Retinal pigment epithelial cell (primary cell): Measurements from ENCODE around the gene TBC1D9.
A peak's percentile ranks its signal among the peaks of the same experiment; 100 is the strongest.

Experiments
- DNase-seq: peaks from one replicate; pipeline ENCODE4 v3.0.0-alpha.2; 2010; ENCODE audit warnings: low read depth
- H3K4me3 ChIP-seq: 2 replicates; pipeline ENCODE4 v1.5.1; 2011; ENCODE audit warnings: mild to moderate bottlenecking, low read length, control low read depth, moderate library complexity
- CTCF ChIP-seq: conservative IDR thresholded peaks from 2 replicates; pipeline ENCODE4 v1.5.1; 2011; ENCODE audit warnings: low read depth, low read length, control low read depth, inconsistent platforms

TBC1D9 gene

GRCh38 chr4:140724760-140725159, 31.4 kb downstream of the TBC1D9 start:
- no peak for DNase-seq
- no peak for TF ChIP-seq CTCF
- no peak overlapping the region for H3K4me3 ChIP-seq

GRCh38 chr4:140720387-140721304, 35.5 kb downstream of the TBC1D9 start:
- DNase-seq: no peak
- no peak overlapping the region for H3K4me3 ChIP-seq
- no peak for TF ChIP-seq CTCF

- no peak for DNase-seq
- H3K4me3 ChIP-seq: no peak overlapping the region
- no peak for TF ChIP-seq CTCF
Observed at GRCh38 chr4:140719686-140720085, 36.5 kb downstream of the TBC1D9 start.

GRCh38 chr4:140719022-140719421, 37.2 kb downstream of the TBC1D9 start:
- DNase-seq: no peak
- TF ChIP-seq CTCF: no peak
- no peak overlapping the region for H3K4me3 ChIP-seq

- TF ChIP-seq CTCF: no peak
- no peak overlapping the region for H3K4me3 ChIP-seq
- DNase-seq: peak; percentile 77
Observed at GRCh38 chr4:140718241-140718952, 37.8 kb downstream of the TBC1D9 start.

- TF ChIP-seq CTCF: no peak
- DNase-seq: no peak
- no peak overlapping the region for H3K4me3 ChIP-seq
Observed at GRCh38 chr4:140717313-140717712, 38.9 kb downstream of the TBC1D9 start.
